NCI-H1417 (cell line): Measurements from ENCODE around the gene CABCOCO1.
A peak's percentile ranks its signal among the peaks of the same experiment; 100 is the strongest.

Experiments
- DNase-seq, 3 experiments: peaks; one replicate each; lab custom pipeline; 2025; lab: John Stamatoyannopoulos, UW

Gene CABCOCO1, protein sequence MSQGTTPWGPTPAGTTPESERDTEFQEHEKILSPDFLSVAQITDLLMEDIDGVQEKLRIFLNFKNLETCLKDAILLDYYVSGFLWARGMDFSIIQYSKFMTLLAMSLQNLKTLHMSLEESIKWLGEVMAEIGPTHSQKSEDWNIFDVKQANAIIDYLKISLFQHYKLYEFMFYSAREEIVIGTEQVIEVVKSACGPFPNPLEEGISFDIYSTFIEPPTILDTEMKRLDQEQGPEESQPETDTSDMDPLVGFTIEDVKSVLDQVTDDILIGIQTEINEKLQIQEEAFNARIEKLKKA

DNA sequence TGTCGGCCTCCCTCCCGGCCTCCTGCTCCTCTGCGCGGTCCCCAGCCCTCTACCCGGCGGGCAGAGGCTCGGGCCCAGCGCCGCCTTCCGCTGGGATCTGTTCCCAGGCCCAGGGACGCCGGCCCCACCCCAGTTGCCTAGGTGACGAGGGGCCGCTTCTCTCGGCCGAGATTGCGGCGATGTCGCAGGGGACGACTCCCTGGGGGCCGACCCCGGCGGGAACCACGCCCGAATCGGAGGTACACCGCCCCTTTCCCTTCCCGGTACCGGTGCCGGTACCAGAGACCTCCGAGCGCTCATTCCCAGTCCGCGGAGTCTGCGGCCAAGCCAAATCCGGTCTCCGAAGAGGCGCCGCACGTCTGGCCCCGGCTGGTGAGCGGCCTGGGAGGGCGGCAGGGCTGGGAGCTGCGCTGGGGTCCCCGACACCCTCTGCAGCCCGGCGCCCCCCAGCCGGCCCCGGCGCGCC, at the start of gene CABCOCO1:
Gene CABCOCO1, plus strand, starts transcription at position 136 of the 466 bp plus-strand sequence. Its CDS starts 44 bp downstream, at position 180.
- DNase-seq, result peak in 2 of 3 experiments; percentile 77 to 78

DNA sequence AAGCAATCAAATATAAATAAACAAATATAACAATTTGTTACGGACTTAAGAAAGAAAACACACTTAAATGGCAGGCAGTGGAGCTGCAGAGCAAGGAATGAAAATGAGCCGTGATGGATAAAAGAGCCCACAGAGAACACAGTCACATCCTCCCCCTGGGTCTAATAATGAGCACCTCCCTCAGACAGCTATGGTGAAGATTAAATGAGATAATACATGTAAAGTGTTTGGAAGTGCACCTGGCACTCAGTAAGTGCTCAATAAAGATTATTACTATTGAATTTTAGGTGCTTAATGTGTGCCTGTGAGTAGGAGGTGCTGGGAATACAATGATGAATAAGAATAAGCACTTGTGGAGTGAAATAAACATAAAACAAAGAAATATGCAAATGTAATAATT, 49.1 kb upstream of the CABCOCO1 start:
- DNase-seq, result no peak

DNA sequence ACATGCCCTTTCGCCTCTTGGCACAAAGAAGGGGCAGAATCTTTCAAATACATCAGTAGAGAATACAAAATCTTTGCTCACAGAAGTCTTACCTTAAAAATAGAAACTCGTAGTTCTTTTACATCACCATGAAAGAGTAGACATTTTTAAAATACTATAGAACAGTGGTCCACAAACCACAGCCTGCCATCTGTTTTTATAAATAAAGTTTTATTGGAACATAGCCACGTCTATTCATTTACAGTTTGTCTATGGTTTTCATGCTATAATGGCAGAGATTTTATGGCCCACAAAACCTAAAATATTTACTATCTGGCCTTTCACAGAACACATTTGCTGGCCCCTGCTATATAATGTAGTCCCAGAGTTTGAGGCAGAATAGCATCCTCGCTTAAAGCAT, 46.1 kb upstream of the CABCOCO1 start:
- DNase-seq, result no peak

DNA sequence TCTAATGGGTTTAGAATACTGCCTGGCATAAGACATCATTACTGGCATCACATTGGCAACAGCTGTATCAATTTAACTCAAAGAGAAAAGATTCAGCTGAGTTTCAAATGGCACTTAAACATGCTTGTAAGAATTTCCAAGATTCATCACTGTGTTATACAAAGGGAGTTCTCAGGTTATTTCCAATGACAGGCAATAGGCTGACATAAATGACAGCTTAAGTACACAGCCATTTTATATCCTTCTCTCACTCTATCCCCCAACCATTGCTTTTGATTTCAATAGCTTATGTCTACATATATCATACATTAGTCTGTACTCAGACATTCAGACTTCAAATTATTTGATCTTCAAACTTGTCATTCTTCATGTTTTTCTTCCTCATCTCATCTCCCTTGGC, 45.5 kb upstream of the CABCOCO1 start:
- no peak for DNase-seq

DNA sequence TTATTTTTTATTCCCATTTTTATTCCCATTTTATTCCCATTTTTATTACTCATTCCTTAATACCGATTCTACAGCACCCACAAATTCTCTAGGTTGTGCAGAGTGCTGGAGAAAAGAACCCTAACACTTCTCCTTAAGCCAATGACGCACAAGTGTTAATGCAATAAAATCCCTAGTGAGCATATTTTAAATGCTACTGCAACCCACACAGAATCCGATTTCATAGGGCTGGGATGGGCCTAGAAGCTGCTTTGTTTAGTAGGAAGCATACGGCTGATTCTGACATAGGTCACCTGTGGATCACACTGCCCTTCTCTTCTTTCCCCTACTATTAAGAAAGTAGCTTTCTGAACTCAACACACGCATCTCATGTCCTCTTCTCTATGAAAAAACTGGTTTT, 45.1 kb upstream of the CABCOCO1 start:
- no peak for DNase-seq

DNA sequence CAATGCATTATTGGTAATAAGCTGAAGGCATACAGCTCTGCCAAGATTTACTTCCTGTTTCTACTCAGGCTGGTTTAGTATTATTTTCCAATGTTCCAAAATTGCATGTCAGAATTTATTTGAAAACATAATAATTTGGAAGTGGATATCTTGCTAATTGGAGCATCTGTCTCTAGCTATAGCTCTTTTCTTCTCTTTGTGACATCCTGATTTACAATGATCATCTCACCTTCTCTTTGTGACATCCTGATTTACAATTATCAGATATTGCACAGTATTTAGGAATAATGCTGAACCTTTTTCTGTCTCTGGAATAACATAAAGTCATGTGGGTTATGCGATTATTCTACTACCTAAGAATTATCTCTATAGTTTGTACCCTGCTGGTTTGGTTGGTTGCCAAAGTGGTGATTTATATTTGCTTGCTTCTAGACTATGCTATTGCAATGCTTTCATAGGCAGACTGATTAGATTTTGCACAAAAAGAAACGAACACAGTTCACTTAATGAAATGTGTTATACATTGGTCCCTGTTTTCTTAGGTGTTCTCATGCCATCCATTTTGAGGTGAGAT, 44.3 kb upstream of the CABCOCO1 start:
- peak in 1 of 3 experiments; percentile 17 for DNase-seq

DNA sequence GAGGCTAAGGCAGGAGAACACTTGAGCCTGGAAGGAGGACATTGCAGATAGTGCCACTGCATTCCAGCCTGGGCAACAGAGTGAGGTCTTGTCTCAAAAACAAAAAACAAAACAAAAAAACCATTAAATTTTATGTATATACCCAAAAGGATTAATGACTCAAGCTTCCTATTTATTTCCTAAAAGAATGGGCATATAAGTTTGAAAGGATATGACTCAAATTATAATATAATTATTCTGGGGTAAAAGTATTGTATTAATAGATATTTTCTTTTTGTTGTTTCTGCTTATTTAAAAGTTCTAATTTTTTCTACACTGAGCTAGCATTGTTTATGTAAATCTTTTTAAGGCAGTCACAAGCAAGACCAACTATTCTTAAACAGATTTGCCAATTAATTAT, 42.2 kb upstream of the CABCOCO1 start:
- peak in 1 of 3 experiments; percentile 5 for DNase-seq

DNA sequence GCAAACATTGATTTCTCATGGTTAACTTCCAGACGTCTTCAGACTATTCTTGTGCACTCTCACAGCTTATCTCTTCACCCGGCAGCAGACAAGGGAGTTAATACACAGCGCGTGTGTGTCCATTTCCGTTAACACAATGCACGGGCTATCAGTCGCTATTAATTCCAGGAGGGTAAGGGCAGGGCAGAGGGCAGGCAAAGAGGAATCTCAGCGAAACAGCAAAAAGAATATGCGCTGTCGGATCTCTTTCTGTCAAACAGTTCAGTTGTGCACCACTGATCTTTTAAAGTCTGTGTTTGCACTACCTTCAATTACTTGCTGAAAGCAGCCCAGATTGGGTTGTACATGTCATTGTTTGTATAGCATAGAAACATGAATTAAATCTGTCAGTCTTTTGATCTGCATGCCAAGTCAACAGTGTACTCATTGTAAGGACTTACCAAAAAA, 41.1 kb upstream of the CABCOCO1 start:
- DNase-seq, result peak in 2 of 3 experiments; percentile 53 to 89

DNA sequence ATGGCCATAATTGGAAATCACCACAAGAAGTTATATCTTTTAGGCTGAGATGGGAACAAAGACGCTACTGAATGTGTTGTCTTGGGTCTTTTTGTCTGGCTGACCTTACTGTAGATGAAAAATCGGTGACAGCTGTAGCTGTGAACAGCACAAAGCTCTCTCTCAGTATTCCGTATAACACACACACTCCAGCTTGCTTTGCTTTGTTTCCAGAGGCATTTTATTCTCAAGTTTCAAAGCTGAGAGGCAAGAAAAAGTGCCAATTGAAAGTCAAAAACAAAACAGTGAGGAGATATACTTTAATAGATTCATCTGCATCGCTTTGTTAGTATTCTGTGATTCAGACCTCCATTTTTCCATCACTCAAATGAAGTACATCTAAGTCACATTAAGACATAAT, 39.6 kb upstream of the CABCOCO1 start:
- DNase-seq, result peak in 2 of 3 experiments; percentile 10 to 24

DNA sequence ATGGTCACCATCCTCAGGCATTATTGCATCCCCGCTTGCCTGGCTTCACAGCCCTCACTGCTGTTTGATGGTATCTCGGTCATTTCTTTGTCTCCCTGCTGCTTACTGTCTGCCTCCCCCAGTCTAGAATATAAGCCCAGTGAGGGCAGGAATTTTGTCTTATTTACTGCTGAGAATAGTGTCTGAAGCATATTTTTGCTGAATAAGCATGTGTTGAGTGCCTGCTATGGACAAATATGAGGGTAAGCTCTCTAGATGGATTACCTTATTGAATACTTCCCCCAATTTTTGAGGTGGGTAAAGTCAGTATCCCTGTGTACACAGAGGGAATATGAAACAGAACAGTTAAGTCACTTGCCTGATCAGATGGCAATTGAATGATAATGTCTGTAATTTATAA, 36.5 kb upstream of the CABCOCO1 start:
- DNase-seq, result peak in 2 of 3 experiments; percentile 58 to 76

DNA sequence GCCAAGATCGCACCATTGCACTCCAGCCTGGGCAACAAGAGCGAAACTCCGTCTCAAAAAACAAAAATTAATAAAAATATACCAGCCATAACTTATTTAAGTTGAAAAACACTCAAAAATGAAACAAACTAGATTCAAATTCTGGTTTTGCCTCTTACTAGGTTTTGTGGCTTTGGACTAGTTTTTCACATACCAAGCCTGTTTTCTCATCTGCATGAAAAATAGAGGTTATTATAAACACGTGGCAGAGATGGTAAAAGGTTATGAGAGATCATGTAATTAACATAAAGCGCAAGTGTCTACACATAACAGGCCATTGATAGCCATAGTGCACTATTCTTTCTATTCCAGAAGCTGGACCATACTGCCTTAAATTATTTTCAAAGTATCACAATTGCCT, 35.5 kb upstream of the CABCOCO1 start:
- DNase-seq, result no peak

DNA sequence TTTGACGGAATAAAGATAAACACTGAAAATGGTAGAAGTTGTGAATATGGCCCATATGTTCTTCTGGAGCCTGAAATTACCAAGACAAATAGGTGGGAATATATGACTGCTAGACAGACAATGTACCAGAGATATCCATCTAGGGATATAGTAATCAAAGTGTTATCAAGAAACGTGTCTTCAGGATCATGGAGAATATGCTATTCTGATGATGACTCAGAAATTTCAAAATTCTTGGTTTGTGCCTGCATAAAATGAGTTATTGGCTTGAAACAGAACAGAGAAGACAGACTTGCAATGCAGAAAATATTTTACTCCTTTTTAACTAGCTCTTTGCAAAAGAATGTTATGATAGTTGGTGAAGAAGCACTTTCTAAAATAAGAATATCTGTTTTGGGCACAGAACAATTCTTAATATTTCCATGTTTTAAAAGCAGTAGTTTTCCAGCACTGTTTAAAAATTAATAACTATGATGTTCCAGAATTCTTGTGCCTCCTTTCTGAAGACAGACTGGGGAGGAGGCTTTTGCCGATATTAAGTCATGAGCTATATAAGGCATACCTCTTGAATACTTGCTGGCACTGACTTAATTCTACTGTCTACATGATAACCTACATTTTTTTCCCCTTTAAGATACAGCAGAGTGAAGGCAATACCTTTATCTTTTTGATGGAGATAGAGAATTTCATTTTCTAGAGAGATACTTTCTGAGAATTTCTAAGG, 34.4 kb upstream of the CABCOCO1 start:
- no peak for DNase-seq

DNA sequence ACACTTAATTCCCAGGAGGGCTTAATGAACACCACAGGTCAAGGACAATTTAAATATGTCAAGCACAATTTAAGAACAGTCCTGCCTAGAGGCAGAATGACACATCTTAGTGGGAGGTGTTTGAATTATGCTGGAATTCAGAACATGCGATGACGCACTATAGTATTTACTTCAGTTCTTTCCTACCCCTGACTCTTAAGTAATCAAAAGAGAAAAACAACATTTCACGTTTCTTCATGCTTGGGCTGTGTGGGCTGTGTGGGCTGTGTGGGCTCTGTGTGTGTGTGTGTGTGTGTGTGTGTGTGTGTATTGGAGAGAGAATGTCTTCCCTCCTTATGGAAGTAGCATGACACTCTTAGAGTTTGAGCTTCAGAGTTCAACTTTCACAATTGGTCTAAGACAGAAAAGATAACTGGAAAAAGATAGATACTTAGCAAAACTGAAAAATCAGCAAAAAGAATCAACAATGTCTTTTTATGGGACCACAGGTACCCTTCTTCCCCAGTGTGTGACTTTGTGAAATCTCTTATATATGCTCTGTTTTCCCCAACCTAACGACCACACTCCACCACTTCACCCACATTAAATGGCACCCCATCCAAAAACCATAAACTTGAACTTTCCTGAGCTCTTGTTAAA, 33.7 kb upstream of the CABCOCO1 start:
- DNase-seq, result no peak

DNA sequence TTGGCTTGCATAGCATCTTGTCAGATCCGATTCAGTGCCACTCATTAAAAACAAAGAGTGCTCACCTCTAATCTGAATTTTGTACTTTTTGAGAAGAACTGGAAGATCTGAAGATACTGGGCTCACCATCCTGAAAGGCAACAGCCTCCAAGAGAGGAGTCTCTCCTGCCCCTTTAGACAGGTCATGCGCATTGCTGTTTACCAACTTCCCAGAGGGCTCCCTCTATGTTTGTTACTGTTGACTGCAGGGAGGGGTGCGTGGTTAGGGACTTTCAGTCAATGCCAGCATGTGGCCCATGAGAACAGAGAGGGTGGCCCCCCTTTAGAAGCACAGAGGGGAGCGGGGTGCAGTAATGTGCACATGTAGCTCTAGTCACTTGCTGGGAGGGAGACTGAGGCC, 33.2 kb upstream of the CABCOCO1 start:
- DNase-seq, result no peak

DNA sequence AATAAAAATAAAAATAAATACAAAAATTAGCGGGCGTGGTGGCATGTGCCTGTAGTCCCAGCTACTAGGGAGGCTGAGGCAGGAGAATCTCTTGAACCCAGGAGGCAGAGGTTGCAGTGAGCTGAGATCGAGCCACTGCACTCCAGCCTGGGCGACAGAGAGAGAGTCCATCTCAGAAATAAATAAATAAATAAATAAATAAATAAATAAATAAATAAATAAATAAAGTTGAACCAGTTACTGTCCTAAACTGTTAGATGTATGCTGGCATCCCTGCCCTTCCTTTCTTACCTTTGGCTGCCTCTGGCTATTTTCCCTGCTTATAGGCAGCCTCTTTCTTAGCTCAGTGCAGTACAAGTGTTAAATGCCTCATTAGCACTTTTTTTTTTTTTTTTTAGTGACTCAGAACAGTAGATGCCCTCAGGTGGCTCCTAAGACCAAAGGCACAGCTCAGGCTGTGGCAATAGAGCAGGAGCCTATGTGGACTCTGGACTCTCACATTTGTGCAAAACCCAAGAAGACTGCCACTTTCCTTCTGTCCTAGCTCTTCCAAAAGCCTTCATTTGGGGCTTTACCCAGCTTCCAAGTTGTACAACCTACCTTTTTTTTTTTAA, 30.6 kb upstream of the CABCOCO1 start:
- no peak for DNase-seq

DNA sequence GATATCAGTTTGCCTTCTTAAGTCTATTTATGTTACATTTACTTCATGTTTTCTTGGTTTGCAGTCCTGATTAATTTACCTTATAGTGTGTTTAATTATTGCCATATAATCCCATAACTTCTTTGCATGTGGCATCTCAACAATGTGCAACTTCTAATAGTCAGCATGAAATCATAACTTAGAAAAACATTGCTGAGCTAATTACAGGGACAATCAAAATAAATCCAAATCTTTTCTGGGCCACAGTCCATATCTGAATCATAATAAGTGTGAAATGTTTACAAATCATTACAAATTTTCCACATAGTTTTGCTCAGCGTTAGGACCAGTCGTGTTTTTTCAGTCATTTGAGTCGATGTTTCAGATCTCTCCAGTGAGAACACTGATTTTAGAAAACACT, 29.1 kb upstream of the CABCOCO1 start:
- no peak for DNase-seq

DNA sequence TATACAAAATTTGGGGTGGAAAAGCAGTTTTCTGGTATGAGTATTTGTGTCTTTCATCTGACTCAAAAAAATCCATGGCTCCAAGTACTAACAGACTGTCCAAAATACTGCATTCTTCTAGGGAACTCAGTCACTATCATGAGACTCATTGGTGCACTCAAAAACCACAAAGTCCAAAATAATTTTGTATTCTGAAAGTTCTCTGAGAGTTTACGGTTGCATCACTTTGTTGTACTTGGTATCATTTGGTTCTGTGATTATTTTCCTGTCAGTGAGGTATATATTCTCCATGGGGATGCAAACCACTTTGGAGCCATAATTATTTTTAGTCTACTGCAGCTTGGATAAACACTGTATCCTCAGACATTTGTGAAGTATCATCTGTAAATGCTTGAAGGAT, 28.0 kb upstream of the CABCOCO1 start:
- no peak for DNase-seq

DNA sequence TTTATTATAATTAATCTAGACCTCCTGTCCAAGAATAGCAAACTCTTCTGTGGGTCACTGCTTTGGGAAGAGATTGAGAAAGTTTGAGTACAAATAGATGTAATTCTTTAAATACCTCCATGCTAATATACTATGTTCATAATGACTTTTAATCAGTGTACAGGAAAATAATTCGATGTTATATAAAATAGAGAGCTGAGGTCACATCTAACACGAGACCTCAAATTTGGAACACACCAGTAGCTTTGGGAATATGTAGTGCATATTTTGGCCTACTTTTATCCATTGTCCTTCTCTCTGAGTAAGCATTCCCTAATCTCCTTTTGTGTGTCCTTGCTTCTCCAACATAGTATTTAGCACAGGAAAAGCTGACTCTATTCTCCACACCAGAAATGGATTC, 27.3 kb upstream of the CABCOCO1 start:
- no peak for DNase-seq

DNA sequence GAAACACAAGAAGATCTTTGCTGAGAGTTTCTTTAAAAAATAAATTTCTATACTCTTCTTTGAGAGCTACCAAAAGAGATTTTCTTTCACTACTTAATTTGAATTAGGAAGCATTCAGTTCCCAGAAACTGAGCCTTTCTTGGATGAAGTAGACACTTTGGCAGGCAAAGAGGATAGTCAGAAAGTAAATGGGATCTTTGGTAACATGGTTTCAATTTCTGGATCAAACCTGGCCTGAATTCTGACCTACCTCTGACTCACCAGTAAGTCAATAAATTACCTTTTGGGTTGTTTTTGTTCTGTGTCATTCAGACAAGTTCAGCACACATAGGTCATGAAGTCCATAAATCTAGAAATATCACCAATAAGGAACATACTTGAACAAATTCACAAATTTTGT, 26.8 kb upstream of the CABCOCO1 start:
- no peak for DNase-seq

DNA sequence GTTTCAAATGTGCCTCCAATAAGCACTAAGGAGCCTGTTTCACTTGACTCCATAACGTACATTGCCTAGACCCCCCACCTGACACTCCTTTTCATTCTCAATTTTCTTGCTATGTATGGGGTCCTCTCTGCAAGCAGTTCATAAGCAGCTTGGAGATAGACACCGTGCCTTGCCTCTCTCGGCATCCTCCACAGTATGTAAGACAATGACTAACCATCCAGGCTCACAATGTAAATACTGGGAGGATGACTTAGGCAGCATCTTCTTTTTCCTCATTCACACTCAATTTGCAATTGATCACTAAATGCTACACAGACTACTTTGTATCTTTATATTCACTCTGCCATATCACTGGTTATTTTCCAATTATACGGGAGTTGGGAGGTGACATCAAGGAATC, 22.8 kb upstream of the CABCOCO1 start:
- no peak for DNase-seq

DNA sequence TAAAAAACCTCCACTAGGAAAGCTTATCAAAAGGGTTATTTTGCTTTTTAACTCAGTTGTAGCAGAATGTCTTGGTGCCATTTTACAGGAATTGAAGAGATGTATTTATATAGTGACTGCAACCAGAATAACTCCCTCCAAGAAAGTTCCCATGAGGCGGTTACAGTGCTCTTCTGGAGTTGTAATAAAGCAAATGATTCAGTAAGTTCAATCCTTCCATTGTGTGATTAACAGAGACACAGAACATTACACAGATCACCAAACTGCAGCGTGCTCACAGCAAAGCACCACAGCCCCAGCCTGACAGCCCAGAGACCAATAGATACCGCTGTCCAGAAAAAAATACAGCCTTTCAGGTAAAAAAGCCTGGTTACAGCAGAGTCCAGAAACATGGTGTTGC, 21.9 kb upstream of the CABCOCO1 start:
- DNase-seq, result no peak

DNA sequence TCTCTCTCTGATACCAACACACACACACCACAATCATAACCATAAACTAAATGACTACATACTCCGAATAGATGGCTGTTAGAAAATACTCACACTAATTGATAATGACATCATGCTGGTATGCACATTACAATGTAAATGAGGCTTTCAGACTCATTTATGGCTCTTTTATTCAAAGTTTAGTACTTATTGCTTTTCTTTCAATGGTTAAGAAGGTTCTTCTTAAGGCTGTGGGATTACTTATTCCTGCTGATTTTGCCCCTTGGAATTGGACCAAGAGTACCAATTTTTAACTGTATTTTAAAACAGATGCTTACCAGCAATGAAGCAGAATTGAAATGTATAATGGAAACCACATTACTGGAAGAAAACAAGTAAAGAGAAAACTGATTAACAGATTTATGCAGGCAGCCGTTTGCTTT, 20.6 kb upstream of the CABCOCO1 start:
- DNase-seq, result no peak
